GM12891 (cell line): ENCODE measurements around the gene SYNDIG1.

ENCODE experiments used
- POLR2A ChIP-seq: IDR thresholded peaks from 2 replicates; pipeline ENCODE4 v1.6.1; 2011; ENCODE audit warnings: low read depth, low read length, control low read depth
- POLR2AphosphoS5 ChIP-seq: IDR thresholded peaks from 2 replicates; pipeline ENCODE4 v1.6.1; 2011; ENCODE audit warnings: low read depth, low read length, control low read depth

GRCh38 chr20:24656391-24656790, 187.0 kb downstream of the SYNDIG1 start:
- TF ChIP-seq POLR2AphosphoS5 (no peak), POLR2A (no peak)
